Kidney capillary endothelial cell (primary cell): ENCODE data around the gene OR4D10.
A peak's percentile ranks its signal among the peaks of the same experiment; 100 is the strongest.
"Not testable (repeated sequence)": the region's sequence is repeated elsewhere in the genome, so short reads cannot be mapped to it uniquely, and the experiment has no call there.

ENCODE experiments used
- DNase-seq: peaks from one replicate; pipeline ENCODE4 v3.0.0-alpha.2; 2018; ENCODE audit warnings: low spot score

The OR4D10 gene

DNA sequence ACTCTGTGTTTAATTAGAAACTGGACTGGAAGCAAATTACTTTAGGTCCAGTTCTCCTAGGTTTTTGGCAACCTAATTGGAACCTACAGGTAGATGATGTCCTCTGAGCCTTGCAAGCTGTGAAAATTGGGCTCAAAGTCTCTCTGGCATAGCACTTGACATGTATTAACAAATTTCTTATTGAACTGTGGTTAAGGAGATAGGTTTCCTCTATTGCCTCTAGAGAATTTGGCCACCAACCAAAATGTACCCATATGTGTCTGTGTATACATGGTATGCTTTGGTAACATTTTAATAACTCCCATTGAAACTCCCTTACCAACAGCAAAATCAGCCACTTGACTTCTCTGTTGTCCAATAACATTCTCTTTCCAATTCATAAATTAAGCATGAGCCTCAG is at the start of gene OR4D10:
Gene OR4D10, plus strand, starts transcription at position 301 of the 400 bp plus-strand sequence. CDS start 4,115 bp downstream, outside the sequence.
- no peak for DNase-seq

GRCh38 chr11:59423835-59424234 is 49.3 kb upstream of the OR4D10 start:
- no peak for DNase-seq

DNA sequence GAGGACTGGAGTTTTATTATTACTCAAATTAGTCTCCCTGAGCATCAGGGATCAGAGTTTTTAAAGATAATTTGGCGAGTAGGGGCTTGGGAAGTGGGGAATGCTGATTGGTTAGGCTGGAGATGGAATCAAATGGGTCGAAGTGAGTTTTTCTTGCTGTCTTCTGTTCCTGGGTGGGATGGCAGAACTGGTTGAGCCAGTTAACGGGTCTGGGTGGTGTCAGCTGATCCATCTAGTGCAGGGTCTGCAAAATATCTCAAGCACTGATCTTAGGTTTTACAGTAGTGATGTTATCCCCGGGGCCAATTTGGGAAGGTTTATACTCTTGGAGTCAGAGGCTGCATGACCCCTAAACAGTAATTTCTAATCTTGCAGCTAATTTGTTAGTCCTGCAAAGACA is 48.0 kb upstream of the OR4D10 start:
- DNase-seq, result no peak

- no peak for DNase-seq
Measured at GRCh38 chr11:59426361-59427067, 46.6 kb upstream of the OR4D10 start, which contains the start of gene OR5A2. TSS of gene OR5A2 (minus strand) at chr11:59426413. CDS start at chr11:59422953, 3,460 bp downstream.

DNA sequence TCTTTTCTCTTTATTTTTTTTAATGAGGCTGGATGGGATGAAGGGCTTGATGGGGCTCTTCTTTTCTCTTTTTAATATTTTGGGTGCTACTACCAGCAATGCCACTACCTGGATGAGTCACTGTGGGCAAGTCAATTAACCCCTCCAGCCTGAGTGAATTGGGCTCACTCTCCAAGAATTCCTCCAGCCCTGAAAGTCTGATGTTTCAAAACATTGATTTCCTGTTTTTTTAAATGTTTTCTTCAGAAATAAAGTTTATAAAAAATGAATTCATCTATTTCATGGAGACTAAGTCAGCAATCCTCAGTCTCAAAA is 46.1 kb upstream of the OR4D10 start:
- no peak for DNase-seq

DNA sequence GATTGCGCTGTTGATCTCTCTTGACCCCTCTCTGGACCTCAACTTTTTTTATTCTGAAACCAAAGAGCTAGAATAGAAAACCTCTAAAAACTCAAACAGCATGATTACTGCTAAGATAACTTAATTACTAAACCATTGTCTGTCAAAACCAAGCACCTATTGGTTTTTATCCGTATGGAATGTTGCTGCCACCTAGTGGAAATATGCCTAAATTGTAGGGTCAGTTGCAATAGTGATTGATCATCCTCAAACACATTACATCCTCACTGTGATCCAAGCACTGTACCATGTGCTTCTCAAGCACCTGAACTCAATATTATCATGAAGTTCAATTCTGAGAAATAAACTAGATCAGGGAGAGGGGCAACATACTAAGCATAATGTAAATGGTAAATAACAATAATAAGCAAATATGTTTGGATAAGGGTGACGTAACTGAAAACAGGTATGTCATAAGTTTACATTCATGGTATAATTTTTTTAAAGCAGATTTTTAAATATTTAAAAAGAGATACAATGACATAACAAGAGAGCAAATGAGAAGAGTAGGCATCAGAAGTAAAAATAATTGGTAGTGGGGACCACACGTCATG is 43.1 kb upstream of the OR4D10 start:
- peak; percentile 38 for DNase-seq

GRCh38 chr11:59436169-59436568 is 36.9 kb upstream of the OR4D10 start, which contains the start of gene OR5A1:
TSS of gene OR5A1 (plus strand) at chr11:59436469. CDS start at chr11:59443169, 6,700 bp downstream.
- DNase-seq, result no peak

- no peak for DNase-seq
Measured at GRCh38 chr11:59437770-59438169, 35.3 kb upstream of the OR4D10 start.

DNA sequence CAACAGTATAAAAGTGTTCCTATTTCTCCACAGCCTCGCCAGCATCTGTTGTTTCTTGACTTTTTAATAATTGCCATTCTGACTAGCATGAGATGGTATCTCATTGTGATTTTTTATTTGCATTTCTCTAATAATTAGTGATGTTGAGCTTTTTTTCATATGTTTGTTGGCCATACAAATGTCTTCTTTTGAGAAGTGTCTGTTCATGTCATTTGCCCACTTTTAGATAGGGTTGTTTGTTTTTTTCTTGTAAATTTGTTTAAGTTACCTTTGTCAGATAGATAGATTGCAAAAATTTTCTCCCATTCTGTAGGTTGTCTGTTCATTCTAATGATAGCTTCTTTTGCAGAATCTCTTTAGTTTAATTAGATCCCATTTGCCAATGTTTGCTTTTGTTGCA is 27.5 kb upstream of the OR4D10 start:
- DNase-seq, result not testable (repeated sequence)

DNA sequence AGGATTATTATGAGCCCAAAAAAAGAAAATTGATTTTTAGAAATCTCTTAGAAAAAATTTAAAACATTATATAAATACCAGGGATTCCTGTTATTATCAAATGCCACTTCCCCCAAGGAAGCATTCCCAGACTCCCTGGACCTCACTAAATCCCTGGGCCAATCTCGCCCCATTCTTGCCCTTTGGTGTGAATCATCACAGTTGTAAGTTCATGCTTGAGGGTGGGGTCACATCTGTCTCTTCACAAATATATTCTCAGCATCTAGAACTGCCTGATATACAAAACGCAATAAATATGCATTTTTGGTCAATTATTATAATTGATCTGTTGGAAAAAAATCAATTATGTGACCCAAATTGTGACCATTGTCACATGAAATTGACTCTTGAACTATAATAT is 24.6 kb upstream of the OR4D10 start:
- no peak for DNase-seq

- no peak for DNase-seq
Measured at GRCh38 chr11:59456661-59457060, 16.5 kb upstream of the OR4D10 start, which contains the start of gene OR4D6. TSS of gene OR4D6 (plus strand) at chr11:59456961. CDS start at chr11:59456961, 0 bp downstream.

DNA sequence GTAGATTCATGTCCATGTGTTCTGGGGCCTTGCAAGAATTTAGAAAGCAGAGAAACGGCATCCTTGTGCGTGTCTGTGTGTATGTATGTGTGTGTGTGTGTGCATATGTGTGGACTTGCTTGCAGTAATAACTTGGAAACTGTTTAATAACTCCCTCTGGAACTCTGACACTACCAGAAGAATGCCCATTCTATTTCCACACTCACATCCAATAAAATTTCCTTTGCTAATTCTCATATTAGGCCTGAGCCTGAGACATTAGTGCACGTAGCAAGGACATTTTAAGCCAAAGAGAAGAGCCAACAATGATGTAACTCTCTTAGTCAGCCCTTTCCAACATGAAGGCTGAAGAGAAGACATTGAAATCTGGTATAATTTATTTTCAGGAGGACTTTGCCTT is 13.2 kb upstream of the OR4D10 start:
- DNase-seq, result no peak

GRCh38 chr11:59463190-59463641 is 9.9 kb upstream of the OR4D10 start:
- no peak for DNase-seq

DNA sequence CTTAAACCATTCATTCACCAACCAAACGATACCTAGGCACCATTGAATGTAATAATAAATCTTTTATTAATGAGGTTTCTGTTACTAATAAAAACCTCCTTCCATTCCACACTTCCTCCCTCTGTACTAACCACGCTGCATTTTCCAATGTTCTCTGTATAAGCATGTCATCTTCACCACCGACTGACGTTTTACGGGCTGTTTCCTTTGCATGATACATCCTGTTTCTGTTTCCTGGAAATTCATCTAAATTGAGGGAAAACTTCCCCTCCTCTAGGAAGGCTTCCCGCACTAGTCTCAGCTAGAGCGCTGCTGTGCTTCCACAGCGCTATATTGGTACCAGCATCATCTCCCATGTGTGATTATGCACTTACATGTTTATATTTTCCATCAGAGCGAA is 2.1 kb downstream of the OR4D10 start:
- no peak for DNase-seq

GRCh38 chr11:59479906-59480305 is 6.8 kb downstream of the OR4D10 start:
- DNase-seq, result no peak

DNA sequence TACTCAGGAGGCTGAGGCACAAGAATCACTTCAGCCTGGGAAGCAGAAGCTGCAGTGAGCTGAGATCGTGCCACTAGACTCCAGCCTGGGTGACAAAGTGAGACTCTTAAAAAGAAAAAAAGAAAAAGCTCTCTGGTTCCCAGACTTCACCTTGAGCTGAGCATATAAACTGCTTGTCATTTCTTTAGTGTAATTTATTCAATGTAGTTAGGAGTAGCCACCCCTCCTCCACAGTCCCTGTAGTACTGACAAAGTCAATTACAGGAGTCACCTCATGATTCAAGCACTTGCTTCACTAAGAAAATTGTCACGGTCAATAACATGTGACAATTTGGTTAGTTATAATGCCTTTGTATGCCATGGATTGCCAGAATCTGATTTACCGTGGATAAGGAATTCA is 7.2 kb downstream of the OR4D10 start:
- no peak for DNase-seq

DNA sequence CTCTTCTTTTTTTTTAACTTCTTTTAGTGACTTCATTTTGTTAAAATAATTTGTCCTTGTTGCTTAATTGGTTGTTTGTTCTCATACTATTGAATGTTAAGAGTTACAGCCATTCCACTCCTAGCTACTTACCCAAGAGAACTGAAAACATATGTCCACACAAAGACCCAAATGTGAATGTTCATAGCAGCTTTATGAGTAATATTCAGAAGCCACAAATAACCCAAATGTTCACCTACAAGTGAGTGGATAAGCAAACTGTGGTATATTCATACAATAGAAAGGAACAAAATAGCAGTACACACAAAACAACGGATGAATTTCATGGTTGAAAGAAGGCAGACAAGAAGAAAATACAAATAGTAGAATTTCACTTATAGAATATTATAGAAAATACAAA is 28.8 kb downstream of the OR4D10 start:
- no peak for DNase-seq

DNA sequence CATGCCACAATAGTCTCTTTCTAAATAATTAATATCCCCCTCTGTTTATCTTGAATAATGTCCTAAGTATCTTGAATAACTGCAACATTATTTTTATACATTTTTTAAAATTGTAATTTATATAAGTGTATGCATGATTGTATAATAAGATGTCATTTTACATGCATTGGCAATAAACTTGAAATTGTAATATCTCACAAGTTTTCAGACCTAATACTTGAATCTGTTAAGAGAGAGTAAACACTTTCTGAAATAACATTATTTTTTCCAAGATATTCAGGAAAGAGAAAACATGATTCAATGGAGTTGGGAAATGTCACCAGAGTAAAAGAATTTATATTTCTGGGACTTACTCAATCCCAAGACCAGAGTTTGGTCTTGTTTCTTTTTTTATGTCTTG is 30.2 kb downstream of the OR4D10 start, which contains the start of gene OR4D11:
Gene OR4D11, plus strand, starts transcription at position 301 of the 400 bp plus-strand sequence. Its CDS starts 0 bp downstream, at position 301.
- no peak for DNase-seq

DNA sequence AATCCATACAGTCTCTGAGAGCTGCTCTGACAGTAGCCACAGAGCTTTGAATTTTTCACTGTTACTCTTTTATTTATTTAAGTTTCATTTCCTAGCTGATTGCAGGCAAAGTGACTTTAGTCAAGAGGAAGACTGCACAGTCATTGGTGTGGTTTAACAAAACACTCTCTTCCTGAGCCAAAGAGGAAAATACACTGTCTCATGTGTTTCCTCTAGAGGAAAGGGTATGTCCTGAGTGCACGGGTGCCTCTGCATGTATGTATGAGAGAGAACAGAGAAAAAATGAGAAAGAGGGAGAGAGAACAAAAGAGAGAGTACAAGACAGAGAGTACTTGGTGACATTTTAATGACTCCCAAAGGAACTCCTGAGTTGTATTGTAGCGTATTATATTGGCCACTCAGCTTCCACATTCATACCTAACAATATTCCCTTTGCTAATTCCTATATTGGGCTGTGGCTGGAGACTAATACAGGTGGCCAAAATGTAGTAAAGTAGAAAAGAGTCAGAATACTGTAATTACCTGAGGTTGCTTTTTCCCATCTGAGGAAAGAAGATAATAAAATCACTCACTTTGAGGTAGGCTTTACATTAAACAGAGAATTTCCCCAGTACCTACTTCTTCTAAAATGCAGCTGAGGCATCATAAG is 38.0 kb downstream of the OR4D10 start, which contains the start of gene OR4D9:
Gene OR4D9, plus strand, starts transcription at position 599 of the 649 bp plus-strand sequence. CDS start 3,374 bp downstream, outside the sequence.
- DNase-seq, result peak; percentile 55

DNA sequence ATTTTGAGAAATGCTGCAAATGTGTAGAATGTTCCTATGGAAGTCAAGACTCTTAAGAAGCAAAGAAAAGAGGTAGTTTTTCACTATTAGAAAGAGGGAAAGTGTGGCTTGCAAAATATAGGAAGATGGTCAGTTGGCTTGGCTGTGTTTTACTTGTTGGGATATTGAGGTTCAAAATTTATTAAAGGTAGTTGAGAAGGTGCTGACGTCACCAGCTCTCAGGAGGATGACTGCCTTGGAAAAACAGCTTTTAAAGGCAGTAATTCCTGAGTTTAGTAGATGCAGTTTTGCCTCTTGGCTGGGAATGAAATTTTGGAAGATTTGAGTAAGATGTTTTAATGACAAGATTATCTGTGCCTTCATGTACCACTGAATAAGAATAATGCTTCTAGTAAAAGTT is 38.6 kb downstream of the OR4D10 start:
- no peak for DNase-seq

DNA sequence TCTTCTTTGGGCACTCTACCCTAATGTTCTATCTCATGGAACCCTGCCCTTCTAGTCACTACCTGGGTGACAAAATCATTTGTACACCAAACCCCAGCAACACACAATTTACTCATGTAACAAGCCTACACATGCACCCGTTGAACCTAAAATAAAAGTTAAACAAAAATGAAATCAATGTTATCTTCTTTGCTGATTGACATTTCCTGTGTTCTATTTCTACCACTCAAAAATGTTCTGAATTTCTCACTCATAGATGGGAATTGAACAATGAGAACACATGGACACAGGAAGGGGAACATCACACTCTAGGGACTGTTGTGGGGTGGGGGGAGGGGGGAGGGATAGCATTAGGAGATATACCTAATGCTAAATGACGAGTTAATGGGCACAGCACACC is 47.0 kb downstream of the OR4D10 start:
- not testable (repeated sequence) for DNase-seq

DNA sequence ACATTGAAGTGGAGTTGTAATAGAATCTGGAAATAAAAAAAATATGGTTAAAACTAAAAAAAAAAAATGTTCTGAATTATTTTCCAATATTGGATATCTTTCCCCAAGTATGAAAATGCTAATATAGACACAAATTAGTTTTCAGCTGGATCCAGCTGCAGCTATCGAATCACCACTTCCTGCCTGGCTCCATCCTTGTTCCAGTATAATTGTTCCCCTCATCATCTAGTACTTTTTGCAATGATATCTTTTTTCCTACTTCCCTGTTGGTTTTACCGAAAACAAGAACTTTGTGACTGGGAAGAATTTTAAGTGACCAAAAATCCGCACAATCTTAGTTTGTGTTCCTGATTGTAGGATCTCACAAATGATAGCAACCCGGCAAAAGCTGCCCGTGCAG is 47.6 kb downstream of the OR4D10 start:
- DNase-seq, result no peak

GRCh38 chr11:59523541-59523940 is 50.4 kb downstream of the OR4D10 start:
- DNase-seq, result no peak
